Keratinocyte (primary cell): ENCODE measurements around the gene KRTAP10-12. TPM values are rescaled to one million over a fixed set of nuclear protein-coding genes. Genes with fewer than 3 reads are reported as not detected.

Experiments used
- DNase-seq: peaks from one replicate; pipeline ENCODE4 v3.0.0-alpha.2; 2011; ENCODE audit warnings: low read depth, missing footprints, low spot score
- FAIRE-seq: peaks from 2 replicates; lab custom pipeline; 2011; peaks lifted over from hg19 to GRCh38; lab: Jason Lieb, UNC
- H2AFZ ChIP-seq: 2 replicates; pipeline ENCODE4 v1.6.0; 2012; ENCODE audit warnings: low read length, control low read depth, inconsistent platforms; ENCODE audit not compliant: control insufficient read depth
- H3K27ac ChIP-seq: 2 replicates; pipeline ENCODE4 v1.5.1; 2011; ENCODE audit warnings: low read length; ENCODE audit not compliant: control insufficient read depth, insufficient read depth
- H3K27me3 ChIP-seq: 3 replicates; pipeline ENCODE4 v1.6.0; 2011; ENCODE audit warnings: low read length; ENCODE audit not compliant: control insufficient read depth, insufficient read depth; ENCODE audit errors: extremely low read depth
- H3K36me3 ChIP-seq, 2 experiments: 2 replicates in 1 of 2; 3 replicates in 1 of 2; pipeline ENCODE4 v1.5.1; 2011; ENCODE audit warnings: low read length in 2 of 2, mild to moderate bottlenecking in 1 of 2; ENCODE audit not compliant: control insufficient read depth in 2 of 2, insufficient read depth in 2 of 2; ENCODE audit errors: extremely low read depth in 1 of 2
- H3K4me1 ChIP-seq: 3 replicates; pipeline ENCODE4 v1.5.1; 2011; ENCODE audit warnings: low read length; ENCODE audit not compliant: control insufficient read depth, insufficient read depth; ENCODE audit errors: extremely low read depth
- H3K4me2 ChIP-seq: 3 replicates; pipeline ENCODE4 v1.6.0; 2011; ENCODE audit warnings: low read depth, low read length; ENCODE audit not compliant: control insufficient read depth, insufficient read depth; ENCODE audit errors: extremely low read depth
- H3K4me3 ChIP-seq, 3 experiments: fragments of 200-600 bp in 1 of 3; sonication (generic) in 1 of 3; 2 replicates in 2 of 3; 3 replicates in 1 of 3; pipeline ENCODE4 v1.5.1; 2011 to 2016; ENCODE audit warnings: low read length in 3 of 3, mild to moderate bottlenecking in 3 of 3, control low read depth in 2 of 3, inconsistent platforms in 1 of 3, low read depth in 1 of 3, mixed read lengths in 1 of 3, mixed run types in 1 of 3, moderate library complexity in 1 of 3; ENCODE audit not compliant: control insufficient read depth in 2 of 3, insufficient read depth in 2 of 3; ENCODE audit errors: extremely low read depth in 1 of 3
- H3K79me2 ChIP-seq: 2 replicates; pipeline ENCODE4 v1.6.0; 2012; ENCODE audit warnings: low read length; ENCODE audit not compliant: control insufficient read depth, insufficient read depth
- H3K9ac ChIP-seq: 3 replicates; pipeline ENCODE4 v1.6.0; 2011; ENCODE audit warnings: low read length; ENCODE audit not compliant: control insufficient read depth, insufficient read depth; ENCODE audit errors: extremely low read depth
- H3K9me1 ChIP-seq: 3 replicates; pipeline ENCODE4 v1.6.0; 2011; ENCODE audit warnings: low read length; ENCODE audit not compliant: control insufficient read depth, insufficient read depth; ENCODE audit errors: extremely low read depth
- H3K9me3 ChIP-seq: 2 replicates; pipeline ENCODE4 v1.5.1; 2012; ENCODE audit warnings: low read depth, low read length; ENCODE audit not compliant: control insufficient read depth
- H4K20me1 ChIP-seq: 3 replicates; pipeline ENCODE4 v1.6.0; 2011; ENCODE audit warnings: low read length; ENCODE audit not compliant: control insufficient read depth, insufficient read depth; ENCODE audit errors: extremely low read depth
- EZH2 ChIP-seq: IDR thresholded peaks from one replicate; pipeline ENCODE4 v1.6.1; 2012; ENCODE audit warnings: inconsistent platforms, mild to moderate bottlenecking, low read length, moderate library complexity
- dilution Hi-C: fragments of 300-500 bp; cut with MboI; formaldehyde crosslinking; loops from one replicate; pipeline ENCODE4 v1.7.0; 2020; ENCODE audit warnings: low sequenced_read_pairs; ENCODE audit not compliant: extremely low pct_ligation_motif_present
- polyA plus RNA-seq, 5 experiments: library from polyadenylated mRNA; depleted of rRNA in 3 of 5; stranded (reverse) in 3 of 5; stranded (forward) in 1 of 5; unstranded in 1 of 5; fragments of >200 nt; gene quantifications; 1 replicate in 1 of 5; 2 replicates in 3 of 5; 3 replicates in 1 of 5; pipeline versions ENCODE4 v1.2.1 to v1.2.3, GENCODE V29; 2011 to 2012; ENCODE audit warnings: missing spikeins in 2 of 5, low read depth in 1 of 5, low replicate concordance in 1 of 5
- TF ChIP-seq, protein P1 (sequence below), 3 experiments: IDR thresholded peaks in 1 of 3; conservative IDR thresholded peaks in 1 of 3; optimal IDR thresholded peaks in 1 of 3; 2 replicates in 2 of 3; 3 replicates in 1 of 3; pipeline versions ENCODE3 to v1.5.1; 2011; ENCODE audit warnings: low read length in 3 of 3, mild to moderate bottlenecking in 3 of 3, moderate library complexity in 2 of 3, control low read depth in 1 of 3, inconsistent platforms in 1 of 3; ENCODE audit not compliant: insufficient read depth in 2 of 3; ENCODE audit errors: extremely low read depth in 1 of 3

KRTAP10-12 gene
- polyA plus RNA-seq, 1 donor (not counting 4 experiments of a cell fraction or from before 2014, with no cell fraction given) = not detected

- Histone ChIP-seq H3K27ac (no peak overlapping the region), H2AFZ (no peak overlapping the region), H3K36me3 (no peaks in the 10 kb centered on the region), H3K4me3 (no peak overlapping the region), H4K20me1 (no peaks in the 10 kb centered on the region), H3K9me3 (peaks cover 2% of the 10 kb centered on the region), H3K79me2 (no peaks in the 10 kb centered on the region), H3K9ac (no peak overlapping the region), H3K9me1 (no peaks in the 10 kb centered on the region), H3K4me2 (no peak overlapping the region), H3K27me3 (peaks cover 56% of the 10 kb centered on the region), H3K4me1 (peaks cover 27% of the 10 kb centered on the region)
- dilution Hi-C loops = no loop called here
- DNase-seq (no peak), FAIRE-seq (no peak)
- TF ChIP-seq, protein P1, sequence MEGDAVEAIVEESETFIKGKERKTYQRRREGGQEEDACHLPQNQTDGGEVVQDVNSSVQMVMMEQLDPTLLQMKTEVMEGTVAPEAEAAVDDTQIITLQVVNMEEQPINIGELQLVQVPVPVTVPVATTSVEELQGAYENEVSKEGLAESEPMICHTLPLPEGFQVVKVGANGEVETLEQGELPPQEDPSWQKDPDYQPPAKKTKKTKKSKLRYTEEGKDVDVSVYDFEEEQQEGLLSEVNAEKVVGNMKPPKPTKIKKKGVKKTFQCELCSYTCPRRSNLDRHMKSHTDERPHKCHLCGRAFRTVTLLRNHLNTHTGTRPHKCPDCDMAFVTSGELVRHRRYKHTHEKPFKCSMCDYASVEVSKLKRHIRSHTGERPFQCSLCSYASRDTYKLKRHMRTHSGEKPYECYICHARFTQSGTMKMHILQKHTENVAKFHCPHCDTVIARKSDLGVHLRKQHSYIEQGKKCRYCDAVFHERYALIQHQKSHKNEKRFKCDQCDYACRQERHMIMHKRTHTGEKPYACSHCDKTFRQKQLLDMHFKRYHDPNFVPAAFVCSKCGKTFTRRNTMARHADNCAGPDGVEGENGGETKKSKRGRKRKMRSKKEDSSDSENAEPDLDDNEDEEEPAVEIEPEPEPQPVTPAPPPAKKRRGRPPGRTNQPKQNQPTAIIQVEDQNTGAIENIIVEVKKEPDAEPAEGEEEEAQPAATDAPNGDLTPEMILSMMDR (optimal IDR thresholded peaks at IDR 0.05 in 1 of 3, IDR thresholded peaks at IDR 0.05 in 1 of 3, conservative IDR thresholded peaks at IDR 0.05 in 1 of 3; ENCODE audit: extremely low read depth in 1 of 3, insufficient read depth in 2 of 3, low read length in 3 of 3) = no peak
- no peak for TF ChIP-seq EZH2
Measured at GRCh38 chr21:44713846-44714245, 16.9 kb downstream of the KRTAP10-12 start.

- H2AFZ ChIP-seq = no peak overlapping the region
- H4K20me1 ChIP-seq = no peaks in the 10 kb centered on the region
- dilution Hi-C loops = no loop called here
- TF ChIP-seq, protein P1 (optimal IDR thresholded peaks at IDR 0.05 in 1 of 3, IDR thresholded peaks at IDR 0.05 in 1 of 3, conservative IDR thresholded peaks at IDR 0.05 in 1 of 3; ENCODE audit: extremely low read depth in 1 of 3, insufficient read depth in 2 of 3, low read length in 3 of 3) = no peak
- TF ChIP-seq EZH2 = no peak
- no peaks in the 10 kb centered on the region for H3K36me3 ChIP-seq
- no peak overlapping the region for H3K9ac ChIP-seq
- no peaks in the 10 kb centered on the region for H3K9me1 ChIP-seq
- H3K79me2 ChIP-seq = no peaks in the 10 kb centered on the region
- peaks cover 2% of the 10 kb centered on the region for H3K9me3 ChIP-seq
- no peak overlapping the region for H3K4me3 ChIP-seq
- no peak overlapping the region for H3K4me2 ChIP-seq
- H3K27me3 ChIP-seq = peaks cover 49% of the 10 kb centered on the region
- DNase-seq (no peak), FAIRE-seq (no peak)
- no peak overlapping the region for H3K27ac ChIP-seq
- peaks cover 16% of the 10 kb centered on the region for H3K4me1 ChIP-seq
Measured at GRCh38 chr21:44714905-44715304, 17.9 kb downstream of the KRTAP10-12 start.
